Pons (tissue), 1 donor: ENCODE measurements around the gene TRPM2.
"Not testable (repeated sequence)": the region's sequence is repeated elsewhere in the genome, so short reads cannot be mapped to it uniquely, and the experiment has no call there.

Source experiments
- DNase-seq: peaks from one replicate; pipeline ENCODE4 v3.0.0-alpha.2; 2016; ENCODE audit warnings: low spot score

The TRPM2 gene

GRCh38 chr21:44415073-44416025 is 61.9 kb downstream of the TRPM2 start:
- DNase-seq = no peak

GRCh38 chr21:44416193-44416592 is 62.8 kb downstream of the TRPM2 start:
- DNase-seq = no peak

- not testable (repeated sequence) for DNase-seq
These were observed 64.2 kb downstream of the TRPM2 start for GRCh38 chr21:44417621-44418107.

- DNase-seq = no peak
These were observed 64.9 kb downstream of the TRPM2 start for GRCh38 chr21:44418108-44418875.

DNA sequence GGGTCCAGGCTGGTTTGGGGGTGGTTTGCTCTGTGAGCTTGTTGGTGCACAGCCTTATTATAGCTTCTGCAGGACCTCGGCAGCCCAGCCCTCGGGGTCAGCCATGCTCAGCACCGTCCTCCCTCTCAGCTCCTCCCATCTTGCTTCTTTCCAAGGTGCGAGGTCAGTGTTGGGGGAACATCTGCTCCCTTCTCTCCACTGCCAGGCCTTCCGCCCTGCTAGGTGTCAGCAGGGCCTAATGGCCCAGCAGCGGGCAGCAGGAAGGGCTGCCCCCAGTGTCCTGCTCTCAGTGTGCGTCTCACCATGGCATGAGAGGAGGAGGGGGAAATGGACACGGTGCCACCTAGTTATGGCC is 65.4 kb downstream of the TRPM2 start:
- DNase-seq = no peak

DNA sequence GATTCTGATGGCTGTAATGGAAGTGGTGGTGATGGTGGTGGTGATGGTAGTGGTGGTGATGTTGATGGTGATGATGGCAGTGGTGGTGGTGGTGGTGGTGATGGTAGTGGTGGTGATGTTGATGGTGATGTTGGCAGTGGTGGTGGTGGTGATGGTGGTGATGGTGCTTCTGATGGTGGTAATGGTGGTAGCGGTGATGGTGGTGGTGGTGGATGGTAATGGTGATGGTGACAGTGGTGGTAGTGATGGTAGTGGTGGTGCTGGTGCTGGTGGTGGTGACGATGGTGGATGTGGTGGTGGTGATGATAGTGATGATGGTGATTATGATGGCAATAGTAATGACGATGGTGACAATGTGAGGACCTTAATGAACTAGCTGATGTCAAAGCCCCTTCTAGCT is 66.3 kb downstream of the TRPM2 start:
- DNase-seq = no peak

DNA sequence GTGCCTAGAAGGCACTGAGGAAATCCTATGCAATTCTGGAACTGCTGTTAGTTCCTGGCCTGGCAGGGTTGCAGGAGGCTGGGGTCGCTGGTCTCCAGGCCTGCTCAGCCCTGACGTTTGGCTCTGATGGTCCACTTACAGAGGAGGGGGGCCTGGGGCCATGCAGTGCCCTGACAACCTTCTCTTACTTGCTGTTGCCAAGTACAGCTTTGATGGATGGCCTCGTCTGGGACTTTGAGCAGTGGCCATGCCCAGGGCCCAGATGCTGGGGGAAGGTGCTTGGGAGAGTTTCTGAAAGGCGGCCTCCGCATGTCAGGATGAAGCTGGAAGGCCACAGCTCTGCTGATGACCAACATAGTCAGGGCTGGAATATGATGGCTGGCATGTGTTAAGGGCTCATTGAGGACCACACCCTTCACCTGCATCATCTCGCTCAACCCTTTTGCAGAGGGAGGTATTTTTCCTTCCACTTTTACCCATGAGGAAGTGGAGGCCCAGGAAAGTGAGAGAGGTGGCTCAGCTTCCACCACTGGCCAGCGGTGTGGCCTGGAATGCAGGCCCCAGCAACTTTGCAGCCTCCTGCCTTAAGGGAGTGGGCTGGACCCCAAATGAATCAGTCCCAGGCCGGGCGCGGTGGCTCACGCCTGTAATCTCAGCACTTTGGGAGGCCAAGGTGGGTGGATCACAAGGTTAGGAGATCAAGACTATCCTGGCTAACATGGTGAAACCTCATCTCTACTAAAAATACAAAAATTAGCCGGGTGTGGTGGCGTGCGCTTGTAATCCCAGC is 67.2 kb downstream of the TRPM2 start:
- no peak for DNase-seq

- no peak for DNase-seq
These were observed 68.8 kb downstream of the TRPM2 start for GRCh38 chr21:44421901-44422840.

- no peak for DNase-seq
These were observed 69.9 kb downstream of the TRPM2 start for GRCh38 chr21:44423312-44423821.

DNA sequence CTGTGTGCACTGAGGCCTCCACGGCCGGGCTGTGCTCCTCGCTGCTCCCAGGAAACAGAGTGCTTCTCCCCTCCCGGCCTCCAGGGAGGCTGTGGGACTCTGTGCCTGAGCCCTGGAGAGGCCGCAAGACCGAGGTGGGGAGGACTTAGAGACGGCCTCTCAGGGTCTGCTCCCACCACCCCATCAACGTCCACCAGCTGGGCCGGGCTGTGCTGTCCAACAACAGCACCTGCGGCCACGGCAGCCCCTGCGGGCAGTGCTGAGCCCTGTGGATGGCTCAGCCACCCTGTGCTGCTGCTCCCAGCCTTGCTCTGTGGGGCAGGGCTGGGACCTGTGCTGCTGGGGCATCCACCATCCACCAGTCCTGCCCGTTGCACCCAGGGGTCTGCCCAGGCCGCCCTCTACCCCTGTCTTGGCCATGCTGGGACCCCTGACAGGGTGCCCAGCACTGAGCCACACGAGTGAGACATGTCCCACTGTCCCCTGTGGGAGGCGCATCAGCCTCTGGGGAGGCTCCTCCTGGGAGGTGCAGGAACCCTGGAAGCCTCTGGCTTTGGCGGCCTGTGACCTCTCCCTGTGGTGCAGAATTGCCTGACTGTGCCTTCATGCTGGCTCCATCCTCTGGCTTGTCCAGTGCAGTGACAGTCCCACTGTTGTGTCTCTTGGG is 70.7 kb downstream of the TRPM2 start:
- no peak for DNase-seq

- DNase-seq = no peak
These were observed 71.3 kb downstream of the TRPM2 start for GRCh38 chr21:44424608-44425306.

DNA sequence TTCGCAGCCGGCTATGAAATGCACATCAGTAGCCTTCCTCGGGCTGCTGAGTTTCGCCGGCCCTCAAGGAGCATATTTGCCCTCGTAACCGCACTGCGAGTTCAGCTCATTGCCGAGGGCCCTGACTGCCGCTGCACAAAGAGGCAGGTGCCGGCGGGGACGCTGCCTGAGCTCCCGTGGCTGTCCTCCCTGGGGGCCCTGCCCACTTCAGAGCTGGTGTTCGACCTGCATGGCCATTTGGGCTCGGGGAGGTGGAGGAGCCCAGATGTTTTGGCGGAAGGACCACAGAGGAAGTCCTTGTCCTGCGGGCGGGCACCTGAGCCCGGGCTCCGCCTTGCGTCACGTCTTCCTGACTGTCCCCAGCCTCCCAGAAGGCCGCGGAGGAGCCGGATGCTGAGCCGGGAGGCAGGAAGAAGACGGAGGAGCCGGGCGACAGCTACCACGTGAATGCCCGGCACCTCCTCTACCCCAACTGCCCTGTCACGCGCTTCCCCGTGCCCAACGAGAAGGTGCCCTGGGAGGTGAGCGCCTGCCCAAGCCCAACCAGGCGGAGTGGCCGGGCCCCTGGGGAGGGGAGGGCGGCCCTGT is 72.0 kb downstream of the TRPM2 start:
- no peak for DNase-seq

DNA sequence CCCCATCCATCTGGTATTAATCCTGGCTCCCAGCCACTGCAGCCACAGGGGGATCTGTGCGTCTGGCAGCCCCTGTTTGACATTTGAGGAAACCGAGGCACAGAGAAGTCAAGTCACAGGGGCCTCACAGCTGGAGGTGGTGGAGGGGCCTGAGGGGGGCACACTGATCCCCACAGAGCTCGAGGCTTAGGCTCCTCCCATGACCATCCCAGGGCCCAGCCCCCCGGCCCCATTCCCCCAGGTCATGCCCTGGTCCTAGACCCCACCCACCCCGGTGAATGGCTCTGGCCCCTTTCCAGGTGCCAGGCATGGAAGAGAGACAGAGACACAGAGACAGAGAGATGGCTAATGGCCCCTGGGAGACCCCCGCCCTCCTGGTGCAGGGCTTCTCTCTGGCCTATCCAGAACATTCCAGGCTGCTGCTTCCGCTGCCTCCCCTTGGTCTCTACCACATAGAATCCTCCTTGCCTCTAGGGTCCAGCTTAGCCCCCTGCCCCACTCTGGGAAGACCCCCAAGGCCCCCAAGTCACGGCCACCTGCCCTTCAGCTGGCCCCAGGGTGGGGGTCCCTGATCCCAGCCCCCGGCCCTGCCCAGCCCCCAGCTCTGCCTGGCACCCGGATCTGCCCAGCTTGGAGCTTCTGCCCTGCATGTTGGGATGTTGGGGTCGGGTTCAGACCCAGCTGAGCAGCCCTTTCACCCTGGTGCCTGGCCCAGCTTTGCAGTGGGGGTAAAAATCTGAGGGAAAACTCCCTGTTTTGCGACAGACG is 72.7 kb downstream of the TRPM2 start:
- DNase-seq = no peak

- DNase-seq = no peak
These were observed 73.3 kb downstream of the TRPM2 start for GRCh38 chr21:44426663-44427191.

- no peak for DNase-seq
These were observed 74.1 kb downstream of the TRPM2 start for GRCh38 chr21:44427241-44428120.

DNA sequence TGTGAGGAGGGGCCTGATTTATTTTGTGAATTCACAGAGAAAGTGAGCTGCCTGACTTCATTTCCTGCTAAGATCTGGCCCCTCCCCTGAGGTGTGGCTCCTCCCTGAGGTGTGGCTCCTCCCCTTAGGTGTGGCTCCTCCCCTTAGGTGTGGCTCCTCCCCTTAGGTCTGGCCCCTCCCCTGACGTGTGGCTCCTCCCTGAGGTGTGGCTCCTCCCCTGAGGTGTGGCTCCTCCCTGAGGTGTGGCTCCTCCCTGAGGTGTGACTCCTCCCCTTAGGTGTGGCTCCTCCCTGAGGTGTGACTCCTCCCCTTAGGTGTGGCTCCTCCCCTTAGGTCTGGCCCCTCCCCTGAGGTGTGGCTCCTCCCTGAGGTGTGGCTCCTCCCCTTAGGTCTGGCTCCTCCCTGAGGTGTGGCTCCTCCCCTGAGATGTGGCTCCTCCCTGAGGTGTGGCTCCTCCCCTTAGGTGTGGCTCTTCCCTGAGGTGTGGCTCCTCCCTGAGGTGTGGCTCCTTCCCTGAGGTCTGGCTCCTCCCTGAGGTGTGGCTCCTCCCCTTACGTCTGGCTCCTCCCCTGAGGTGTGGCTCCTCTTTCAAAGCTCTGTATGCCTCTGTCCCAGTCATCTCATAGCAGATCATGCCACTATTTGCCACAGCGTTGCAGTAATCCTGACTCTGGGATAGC is 75.0 kb downstream of the TRPM2 start:
- no peak for DNase-seq

DNA sequence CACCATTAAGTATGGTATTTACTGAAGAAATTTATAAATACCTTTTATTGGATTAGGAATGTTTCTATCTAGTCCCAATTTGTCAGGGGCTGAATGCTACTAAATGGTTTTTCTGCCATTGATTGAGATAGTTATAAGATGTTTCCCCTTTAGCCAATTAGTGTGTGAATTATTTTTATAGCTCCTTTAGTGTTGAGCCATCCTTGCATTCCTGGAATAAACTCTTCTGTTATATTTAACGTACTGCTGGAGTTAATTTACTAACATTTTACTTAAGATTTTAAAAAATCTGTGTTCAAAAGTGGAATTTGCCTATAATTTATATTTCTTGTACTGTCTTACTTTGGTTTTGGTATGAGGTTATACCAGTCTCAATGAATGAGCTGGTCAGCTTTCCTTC is 76.5 kb downstream of the TRPM2 start:
- DNase-seq = no peak
